HG02763 (cell line): Measurements from ENCODE around the gene NSUN4.

Experiments
- ATAC-seq: cut with Tn5 transposase; IDR thresholded peaks from one replicate; pipeline ENCODE4 v1.9.1; 2021; ENCODE audit warnings: mild to moderate bottlenecking, moderate library complexity; ENCODE audit not compliant: unreplicated experiment

The NSUN4 gene

DNA sequence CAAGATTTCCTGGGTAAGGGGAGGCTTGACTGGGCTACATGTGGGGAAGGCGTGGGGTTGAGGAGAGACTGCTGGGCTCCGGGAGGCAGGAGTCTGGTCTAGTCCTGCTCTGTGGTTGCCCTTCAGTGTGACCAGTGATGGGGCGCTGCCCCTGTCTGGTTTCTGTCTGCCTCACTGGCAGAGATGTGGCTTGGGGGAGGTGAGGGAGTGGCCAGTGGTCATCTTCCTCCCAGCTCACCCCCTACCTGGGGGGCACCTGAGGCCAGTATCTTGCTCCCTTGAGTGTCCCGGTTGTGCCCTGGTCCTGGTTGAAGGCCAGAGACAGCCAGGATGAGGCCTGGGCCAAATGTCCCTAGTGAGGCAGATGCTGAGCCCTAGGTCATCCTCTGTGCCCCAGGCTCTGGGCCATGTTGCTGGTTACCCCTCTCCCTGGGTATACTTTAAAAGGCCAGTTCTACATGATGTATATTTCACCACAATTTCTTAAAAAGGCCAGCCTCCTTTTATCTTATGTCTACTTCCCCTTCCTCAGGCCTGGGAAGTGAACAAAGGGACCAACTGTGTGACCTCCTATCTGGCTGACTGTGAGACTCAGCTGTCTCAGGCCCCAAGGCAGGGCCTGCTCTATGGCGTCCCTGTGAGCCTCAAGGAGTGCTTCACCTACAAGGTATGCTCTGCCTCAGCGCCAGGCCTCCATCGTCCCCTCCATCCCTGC lies 64.0 kb downstream of the NSUN4 start:
- no peak for ATAC-seq

GRCh38 chr1:46405197-46405555 lies 64.6 kb downstream of the NSUN4 start:
- ATAC-seq: no peak

DNA sequence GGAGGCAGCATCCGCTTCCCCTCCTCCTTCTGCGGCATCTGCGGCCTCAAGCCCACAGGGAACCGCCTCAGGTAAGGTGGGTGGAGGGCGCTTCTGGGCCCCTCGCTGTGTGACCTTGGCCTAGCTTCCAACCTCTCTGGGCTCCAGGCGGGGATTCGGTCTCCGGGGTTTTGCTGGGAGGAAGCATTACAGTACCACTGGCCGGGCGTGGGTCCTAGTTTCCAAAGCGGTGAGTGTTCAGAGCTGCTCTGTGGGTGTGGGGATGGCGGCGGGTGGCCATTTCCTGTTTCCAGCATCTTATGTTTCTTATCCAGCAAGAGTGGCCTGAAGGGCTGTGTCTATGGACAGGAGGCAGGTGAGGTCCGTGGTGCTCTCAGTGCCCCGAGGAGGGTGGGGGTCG lies 65.1 kb downstream of the NSUN4 start:
- ATAC-seq: no peak

GRCh38 chr1:46406881-46407608 lies 66.4 kb downstream of the NSUN4 start:
- ATAC-seq: no peak

DNA sequence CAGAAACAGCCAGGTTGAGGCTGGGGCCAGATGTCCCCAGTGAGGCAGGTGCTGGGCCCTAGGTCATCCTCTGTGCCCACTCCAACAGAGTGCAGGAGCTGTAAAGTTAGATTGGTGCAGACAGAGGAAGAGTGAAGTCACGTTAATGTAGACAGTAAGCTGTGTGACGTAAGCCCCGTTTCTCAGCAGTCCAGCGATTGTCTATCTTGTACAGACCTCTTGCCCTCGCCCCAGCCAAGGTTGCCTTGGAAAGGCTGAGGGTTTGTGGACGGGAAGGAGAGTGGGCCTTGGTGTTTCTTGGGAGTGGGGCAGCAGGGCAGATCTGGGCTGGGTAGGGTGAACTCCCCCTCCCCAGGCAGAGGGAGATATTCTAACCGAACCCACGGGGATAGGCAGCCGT lies 67.0 kb downstream of the NSUN4 start:
- no peak for ATAC-seq

DNA sequence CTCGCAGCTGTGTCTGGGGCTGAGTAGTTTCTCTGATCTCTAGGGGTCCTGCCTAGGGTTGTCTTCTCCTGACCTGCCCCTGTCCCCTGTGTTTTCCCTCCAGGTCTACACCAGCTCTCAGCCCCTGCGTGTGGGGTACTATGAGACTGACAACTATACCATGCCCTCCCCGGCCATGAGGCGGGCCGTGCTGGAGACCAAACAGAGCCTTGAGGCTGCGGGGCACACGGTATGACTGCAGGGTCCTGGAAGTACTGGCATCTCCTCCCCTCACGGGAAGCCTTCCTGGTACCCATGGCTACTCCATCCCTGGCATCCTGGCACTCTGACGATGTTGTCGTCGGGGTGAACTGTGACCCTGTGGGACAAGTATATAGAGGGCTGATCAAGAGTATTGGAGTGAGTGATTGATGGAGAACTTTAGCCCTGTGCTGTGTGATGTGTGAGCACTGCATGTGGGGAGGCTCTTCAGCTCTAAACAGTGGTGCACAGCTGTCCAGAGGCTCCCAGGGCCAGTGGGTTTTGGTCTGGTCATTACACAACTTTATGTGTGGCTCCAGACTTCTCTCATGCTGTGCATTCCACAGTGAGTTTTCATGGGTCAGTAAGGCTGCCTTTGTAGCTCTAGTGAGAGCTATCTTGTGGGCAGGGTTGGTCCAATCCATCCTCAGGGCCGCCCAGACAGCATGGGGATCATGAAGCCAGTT lies 67.9 kb downstream of the NSUN4 start:
- no peak for ATAC-seq

GRCh38 chr1:46409063-46409372 lies 68.4 kb downstream of the NSUN4 start:
- ATAC-seq: no peak

DNA sequence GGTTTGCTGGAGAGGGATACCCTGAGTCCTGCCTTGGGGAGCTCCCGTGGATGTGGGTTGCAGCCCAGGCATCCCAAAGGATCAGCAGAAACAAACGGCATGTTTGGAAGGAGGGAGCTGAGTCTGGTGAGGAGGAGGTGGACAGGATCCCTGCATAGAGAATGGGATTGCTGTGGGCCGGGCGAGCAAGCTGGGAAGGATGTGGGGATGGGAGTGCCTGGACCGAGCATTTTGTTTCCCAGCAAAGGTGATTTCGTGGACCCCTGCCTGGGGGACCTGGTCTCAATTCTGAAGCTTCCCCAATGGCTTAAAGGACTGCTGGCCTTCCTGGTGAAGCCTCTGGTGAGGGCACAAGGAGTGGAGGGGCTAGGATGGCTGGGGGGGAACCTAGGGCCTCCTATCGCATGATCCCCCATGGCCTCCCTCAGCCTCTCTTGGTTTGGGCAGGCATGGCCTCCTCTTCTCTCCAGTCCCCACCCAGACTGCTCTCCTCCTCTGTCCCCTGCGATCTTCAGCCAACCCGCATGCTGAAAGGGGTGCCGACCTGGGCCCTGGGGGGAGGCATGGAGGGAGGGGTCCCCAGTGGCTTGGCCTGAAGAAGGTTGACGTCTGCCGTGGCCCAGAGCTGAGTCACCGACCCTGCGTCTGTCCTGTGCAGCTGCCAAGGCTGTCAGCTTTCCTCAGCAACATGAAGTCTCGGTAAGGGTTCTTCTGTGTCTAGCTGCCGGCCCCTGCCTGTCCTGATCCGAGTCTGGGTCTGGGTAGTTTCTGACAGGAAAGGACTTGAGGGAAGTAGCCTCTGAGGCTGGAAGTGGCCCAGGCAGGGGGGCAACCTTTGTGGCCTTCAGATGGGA lies 69.8 kb downstream of the NSUN4 start:
- ATAC-seq: no peak

DNA sequence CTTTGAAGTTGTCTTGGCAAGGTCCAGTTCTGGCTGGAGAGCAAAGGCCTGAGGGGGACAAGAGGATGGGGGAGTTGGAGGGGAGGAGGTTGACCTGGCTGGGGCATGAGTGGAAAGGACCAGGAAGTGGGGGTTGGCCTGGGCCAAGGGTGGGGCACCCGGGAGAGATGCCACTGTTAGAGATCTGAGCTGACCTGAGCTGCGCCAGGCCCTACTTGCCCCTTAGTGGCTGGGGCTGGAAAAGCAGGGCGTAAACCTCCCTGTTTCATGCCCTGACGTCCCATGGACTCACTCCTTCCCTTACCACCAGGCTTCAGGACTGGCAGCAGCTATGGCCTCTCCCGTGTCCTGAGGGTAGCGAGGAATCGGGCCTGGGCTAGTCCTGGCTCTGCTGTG lies 70.4 kb downstream of the NSUN4 start:
- ATAC-seq: no peak
